Nephron (organoid): Measurements from ENCODE around the gene SLC23A1.

ENCODE experiments used
- H3K27ac Mint-ChIP-seq, 3 experiments: 2 replicates each; pipeline ENCODE4 v1.8.0; 2020; ENCODE audit warnings: mixed read lengths in 3 of 3, mild to moderate bottlenecking in 2 of 3, moderate library complexity in 1 of 3
- H3K27me3 Mint-ChIP-seq: 2 replicates; pipeline ENCODE4 v1.8.0; 2021; ENCODE audit warnings: low read depth, mild to moderate bottlenecking, moderate library complexity, mixed read lengths
- H3K36me3 Mint-ChIP-seq: 2 replicates; pipeline ENCODE4 v1.8.0; 2020; ENCODE audit warnings: low read depth, mixed read lengths
- H3K4me1 Mint-ChIP-seq: 2 replicates; pipeline ENCODE4 v1.8.0; 2020; ENCODE audit warnings: mixed read lengths
- H3K4me3 Mint-ChIP-seq, 3 experiments: 2 replicates each; pipeline ENCODE4 v1.8.0; 2020; ENCODE audit warnings: mild to moderate bottlenecking in 3 of 3, mixed read lengths in 3 of 3, moderate library complexity in 2 of 3
- H3K9me3 Mint-ChIP-seq: 2 replicates; pipeline ENCODE4 v1.8.0; 2020; ENCODE audit warnings: mixed read lengths
- CTCF ChIP-seq, 3 experiments: fragments of 200-600 bp; sonication (generic); IDR thresholded peaks; one replicate each; pipeline ENCODE4 v1.5.0; 2021; ENCODE audit warnings: antibody characterized with exemption in 3 of 3; ENCODE audit not compliant: unreplicated experiment in 3 of 3

The SLC23A1 gene

GRCh38 chr5:139415869-139416268, 32.8 kb upstream of the SLC23A1 start:
- no peak for TF ChIP-seq CTCF (IDR thresholded peaks at IDR 0.05; ENCODE audit: unreplicated experiment in 3 of 3)
- Mint-ChIP-seq H3K4me3 (no peak overlapping the region), H3K4me1 (peaks cover 72% of the 10 kb centered on the region), H3K36me3 (peaks cover 47% of the 10 kb centered on the region), H3K27ac (peak overlapping the region; percentile 22 to 77 (median 41)), H3K9me3 (no peaks in the 10 kb centered on the region), H3K27me3 (no peaks in the 10 kb centered on the region)

GRCh38 chr5:139415221-139415861, 32.2 kb upstream of the SLC23A1 start:
- H3K4me3 Mint-ChIP-seq, result no peak overlapping the region
- H3K27ac Mint-ChIP-seq, result peak overlapping the region; percentile 67 to 86 (median 77)
- H3K36me3 Mint-ChIP-seq, result peaks cover 41% of the 10 kb centered on the region
- no peaks in the 10 kb centered on the region for H3K9me3 Mint-ChIP-seq
- no peak for TF ChIP-seq CTCF (IDR thresholded peaks at IDR 0.05; ENCODE audit: unreplicated experiment in 3 of 3)
- H3K27me3 Mint-ChIP-seq, result no peaks in the 10 kb centered on the region
- H3K4me1 Mint-ChIP-seq, result peaks cover 69% of the 10 kb centered on the region

GRCh38 chr5:139414581-139415130, 31.6 kb upstream of the SLC23A1 start:
- Mint-ChIP-seq H3K9me3 (no peaks in the 10 kb centered on the region), H3K27ac (peak overlapping the region; percentile 67 to 86 (median 77)), H3K36me3 (peaks cover 36% of the 10 kb centered on the region), H3K4me3 (peak overlapping the region in 1 of 3 experiments; percentile 3), H3K27me3 (no peaks in the 10 kb centered on the region), H3K4me1 (peaks cover 65% of the 10 kb centered on the region)
- TF ChIP-seq CTCF (IDR thresholded peaks at IDR 0.05; ENCODE audit: unreplicated experiment in 3 of 3), result no peak

- TF ChIP-seq CTCF (IDR thresholded peaks at IDR 0.05; ENCODE audit: unreplicated experiment in 3 of 3), result no peak
- peak overlapping the region; percentile 19 to 77 (median 67) for H3K27ac Mint-ChIP-seq
- peaks cover 61% of the 10 kb centered on the region for H3K4me1 Mint-ChIP-seq
- H3K27me3 Mint-ChIP-seq, result no peaks in the 10 kb centered on the region
- H3K9me3 Mint-ChIP-seq, result no peaks in the 10 kb centered on the region
- H3K4me3 Mint-ChIP-seq, result no peak overlapping the region
- peaks cover 31% of the 10 kb centered on the region for H3K36me3 Mint-ChIP-seq
Observed at GRCh38 chr5:139413963-139414362, 30.9 kb upstream of the SLC23A1 start.

GRCh38 chr5:139413153-139413552, 30.1 kb upstream of the SLC23A1 start:
- Mint-ChIP-seq H3K4me1 (peaks cover 53% of the 10 kb centered on the region), H3K27ac (peak overlapping the region in 1 of 3 experiments; percentile 77), H3K4me3 (no peak overlapping the region), H3K36me3 (peaks cover 23% of the 10 kb centered on the region), H3K9me3 (no peaks in the 10 kb centered on the region), H3K27me3 (no peaks in the 10 kb centered on the region)
- TF ChIP-seq CTCF (IDR thresholded peaks at IDR 0.05; ENCODE audit: unreplicated experiment in 3 of 3), result no peak
